ENCODE data around the gene CLP1.
"Not testable (repeated sequence)": the region's sequence is repeated elsewhere in the genome, so short reads cannot be mapped to it uniquely, and the experiment has no call there.

CLP1 gene

GRCh38 chr11:57641011-57641807, 16.4 kb upstream of the CLP1 start:
- DNase-seq, result no peak

- DNase-seq, result no peak
Measured at GRCh38 chr11:57643802-57644201, 13.8 kb upstream of the CLP1 start.

- peak; percentile 76 for DNase-seq
Measured at GRCh38 chr11:57644748-57645688, 12.5 kb upstream of the CLP1 start.

GRCh38 chr11:57645689-57646085, 11.9 kb upstream of the CLP1 start:
- DNase-seq, result no peak

GRCh38 chr11:57646194-57646798, 11.3 kb upstream of the CLP1 start:
- no peak for DNase-seq

GRCh38 chr11:57646799-57647303, 10.7 kb upstream of the CLP1 start:
- DNase-seq, result no peak

GRCh38 chr11:57647372-57647771, 10.2 kb upstream of the CLP1 start:
- DNase-seq, result no peak

- no peak for DNase-seq
Measured at GRCh38 chr11:57647960-57648800, 9.4 kb upstream of the CLP1 start.

GRCh38 chr11:57648801-57649735, 8.5 kb upstream of the CLP1 start:
- DNase-seq, result no peak

- DNase-seq, result peak; percentile 62
Measured at GRCh38 chr11:57649826-57650738, 7.5 kb upstream of the CLP1 start, which contains the start of gene YPEL4. Gene YPEL4, minus strand, starts transcription at chr11:57649912. Its CDS starts 2,805 bp downstream, at chr11:57647107.

GRCh38 chr11:57650739-57651090, 6.8 kb upstream of the CLP1 start:
- DNase-seq, result no peak

GRCh38 chr11:57651408-57651807, 6.2 kb upstream of the CLP1 start:
- no peak for DNase-seq

GRCh38 chr11:57652230-57652629, 5.3 kb upstream of the CLP1 start:
- not testable (repeated sequence) for DNase-seq

- DNase-seq, result no peak
Measured at GRCh38 chr11:57652662-57653061, 4.9 kb upstream of the CLP1 start.

- DNase-seq, result no peak
Measured at GRCh38 chr11:57653163-57653562, 4.4 kb upstream of the CLP1 start.

- DNase-seq, result no peak
Measured at GRCh38 chr11:57656885-57657193, 723 bp upstream of the CLP1 start.

GRCh38 chr11:57658023-57658361, 430 bp downstream of the CLP1 start:
- no peak for DNase-seq

- DNase-seq, result no peak
Measured at GRCh38 chr11:57659669-57660068, 2.1 kb downstream of the CLP1 start.

GRCh38 chr11:57662893-57663292, 5.3 kb downstream of the CLP1 start:
- DNase-seq, result no peak

- DNase-seq, result no peak
Measured at GRCh38 chr11:57663975-57664374, 6.4 kb downstream of the CLP1 start.
